Astrocyte (in vitro differentiated cells and primary cell): ENCODE data around the gene ARFGAP2. TPM values are rescaled to one million over a fixed set of nuclear protein-coding genes. Genes with fewer than 3 reads are reported as not detected.
"Not testable (repeated sequence)": the region's sequence is repeated elsewhere in the genome, so short reads cannot be mapped to it uniquely, and the experiment has no call there.

Source experiments
- DNase-seq: peaks from one replicate; pipeline ENCODE4 v3.0.0-alpha.2; 2010; ENCODE audit warnings: low read depth
- FAIRE-seq: peaks from 2 replicates; lab custom pipeline; 2011; peaks lifted over from hg19 to GRCh38; lab: Jason Lieb, UNC
- H2AFZ ChIP-seq: 2 replicates; pipeline ENCODE4 v1.6.0; 2012; ENCODE audit warnings: low read depth, low read length, inconsistent platforms
- H3K27ac ChIP-seq: 2 replicates; pipeline ENCODE4 v1.5.1; 2011; ENCODE audit warnings: low read depth, low read length, inconsistent platforms
- H3K27me3 ChIP-seq: 2 replicates; pipeline ENCODE4 v1.6.0; 2011; ENCODE audit warnings: low read length, inconsistent platforms; ENCODE audit not compliant: insufficient read depth
- H3K36me3 ChIP-seq: 2 replicates; pipeline ENCODE4 v1.5.1; 2011; ENCODE audit warnings: low read length, inconsistent platforms; ENCODE audit not compliant: insufficient read depth
- H3K4me1 ChIP-seq: 2 replicates; pipeline ENCODE4 v1.5.1; 2011; ENCODE audit warnings: low read length, inconsistent platforms; ENCODE audit not compliant: insufficient read depth
- H3K4me2 ChIP-seq: 2 replicates; pipeline ENCODE4 v1.6.0; 2012; ENCODE audit warnings: low read length, inconsistent platforms
- H3K4me3 ChIP-seq: 2 replicates; pipeline ENCODE4 v1.5.1; 2011; ENCODE audit warnings: low read depth, mild to moderate bottlenecking, low read length, inconsistent platforms; ENCODE audit not compliant: insufficient read depth
- H3K79me2 ChIP-seq: 2 replicates; pipeline ENCODE4 v1.6.0; 2012; ENCODE audit warnings: mild to moderate bottlenecking, low read length, inconsistent platforms; ENCODE audit not compliant: insufficient read depth
- H3K9ac ChIP-seq: 2 replicates; pipeline ENCODE4 v1.6.0; 2012; ENCODE audit warnings: mild to moderate bottlenecking, low read length, inconsistent platforms
- H3K9me3 ChIP-seq: 2 replicates; pipeline ENCODE4 v1.5.1; 2012; ENCODE audit warnings: low read depth, mild to moderate bottlenecking, low read length, inconsistent platforms; ENCODE audit not compliant: insufficient read depth
- H4K20me1 ChIP-seq: 2 replicates; pipeline ENCODE4 v1.6.0; 2012; ENCODE audit warnings: low read length, inconsistent platforms; ENCODE audit not compliant: insufficient read depth
- H3K27ac Mint-ChIP-seq: one replicate; pipeline ENCODE4 v1.8.0; 2021; ENCODE audit warnings: mild to moderate bottlenecking, mixed read lengths; ENCODE audit not compliant: unreplicated experiment
- H3K27me3 Mint-ChIP-seq: one replicate; pipeline ENCODE4 v1.8.0; 2021; ENCODE audit warnings: low read depth, mixed read lengths; ENCODE audit not compliant: unreplicated experiment
- H3K36me3 Mint-ChIP-seq: one replicate; pipeline ENCODE4 v1.8.0; 2021; ENCODE audit warnings: low read depth, mixed read lengths; ENCODE audit not compliant: unreplicated experiment
- H3K4me1 Mint-ChIP-seq: one replicate; pipeline ENCODE4 v1.8.0; 2021; ENCODE audit warnings: low read depth, mixed read lengths; ENCODE audit not compliant: unreplicated experiment
- H3K4me3 Mint-ChIP-seq: one replicate; pipeline ENCODE4 v1.8.0; 2021; ENCODE audit warnings: mild to moderate bottlenecking, moderate library complexity, mixed read lengths; ENCODE audit not compliant: unreplicated experiment
- H3K9me3 Mint-ChIP-seq: one replicate; pipeline ENCODE4 v1.8.0; 2021; ENCODE audit warnings: mild to moderate bottlenecking, mixed read lengths; ENCODE audit not compliant: unreplicated experiment
- CTCF ChIP-seq: IDR thresholded peaks from 2 replicates; pipeline ENCODE4 v1.5.1; 2011; ENCODE audit warnings: low read depth, mild to moderate bottlenecking, inconsistent platforms, low read length, moderate library complexity; ENCODE audit not compliant: insufficient read depth
- EZH2 ChIP-seq: IDR thresholded peaks from 2 replicates; pipeline ENCODE4 v1.6.1; 2012; ENCODE audit warnings: mild to moderate bottlenecking, low read length, inconsistent platforms; ENCODE audit not compliant: insufficient read depth
- total RNA-seq: library from RNA; stranded (reverse); gene quantifications from 2 replicates; pipeline ENCODE4 v1.2.1, GENCODE V29; 2021

Gene ARFGAP2
- total RNA-seq, 1 donor from 2014 or later: 51.0 TPM

GRCh38 chr11:47123094-47123493 lies 53.6 kb downstream of the ARFGAP2 start:
- no peaks in the 10 kb centered on the region for H3K36me3 ChIP-seq
- Mint-ChIP-seq H3K27me3 (no peaks in the 10 kb centered on the region), H3K9me3 (no peaks in the 10 kb centered on the region), H3K36me3 (peaks cover 2% of the 10 kb centered on the region), H3K4me1 (peaks cover 8% of the 10 kb centered on the region), H3K27ac (no peak overlapping the region), H3K4me3 (no peak overlapping the region)
- no peak overlapping the region for H3K9ac ChIP-seq
- no peaks in the 10 kb centered on the region for H3K4me1 ChIP-seq
- no peaks in the 10 kb centered on the region for H3K27me3 ChIP-seq
- no peak for TF ChIP-seq EZH2
- no peak for TF ChIP-seq CTCF
- no peak overlapping the region for H3K4me3 ChIP-seq
- H2AFZ ChIP-seq: no peak overlapping the region
- H3K4me2 ChIP-seq: no peak overlapping the region
- FAIRE-seq: no peak
- H3K27ac ChIP-seq: no peak overlapping the region
- no peak for DNase-seq
- H3K79me2 ChIP-seq: no peaks in the 10 kb centered on the region
- H3K9me3 ChIP-seq: no peaks in the 10 kb centered on the region
- H4K20me1 ChIP-seq: no peaks in the 10 kb centered on the region

GRCh38 chr11:47121731-47122130 lies 54.9 kb downstream of the ARFGAP2 start:
- Mint-ChIP-seq H3K36me3 (peaks cover 2% of the 10 kb centered on the region), H3K27ac (no peak overlapping the region), H3K27me3 (no peaks in the 10 kb centered on the region), H3K9me3 (no peaks in the 10 kb centered on the region), H3K4me1 (peaks cover 8% of the 10 kb centered on the region), H3K4me3 (no peak overlapping the region)
- Histone ChIP-seq H3K27me3 (no peaks in the 10 kb centered on the region), H3K4me1 (no peaks in the 10 kb centered on the region), H3K27ac (no peak overlapping the region), H3K4me2 (no peak overlapping the region), H3K79me2 (no peaks in the 10 kb centered on the region), H3K9me3 (no peaks in the 10 kb centered on the region), H3K36me3 (no peaks in the 10 kb centered on the region), H2AFZ (no peak overlapping the region), H3K4me3 (no peak overlapping the region), H3K9ac (no peak overlapping the region), H4K20me1 (no peaks in the 10 kb centered on the region)
- DNase-seq (no peak), FAIRE-seq (no peak)
- no peak for TF ChIP-seq EZH2
- no peak for TF ChIP-seq CTCF

GRCh38 chr11:47121056-47121455 lies 55.6 kb downstream of the ARFGAP2 start:
- Histone ChIP-seq H3K4me1 (no peaks in the 10 kb centered on the region), H3K79me2 (no peaks in the 10 kb centered on the region), H3K4me3 (no peak overlapping the region), H2AFZ (no peak overlapping the region), H3K27ac (no peak overlapping the region), H3K27me3 (no peaks in the 10 kb centered on the region), H3K36me3 (no peaks in the 10 kb centered on the region), H3K9me3 (no peaks in the 10 kb centered on the region), H4K20me1 (no peaks in the 10 kb centered on the region), H3K4me2 (no peak overlapping the region), H3K9ac (no peak overlapping the region)
- DNase-seq (no peak), FAIRE-seq (no peak)
- TF ChIP-seq EZH2 (no peak), CTCF (no peak)
- no peaks in the 10 kb centered on the region for H3K9me3 Mint-ChIP-seq
- peaks cover 2% of the 10 kb centered on the region for H3K36me3 Mint-ChIP-seq
- no peak overlapping the region for H3K4me3 Mint-ChIP-seq
- no peaks in the 10 kb centered on the region for H3K27me3 Mint-ChIP-seq
- peaks cover 8% of the 10 kb centered on the region for H3K4me1 Mint-ChIP-seq
- no peak overlapping the region for H3K27ac Mint-ChIP-seq

GRCh38 chr11:47118958-47119688 lies 57.6 kb downstream of the ARFGAP2 start:
- H3K79me2 ChIP-seq, H3K4me1 Mint-ChIP-seq, H3K27me3 ChIP-seq, H3K4me1 ChIP-seq, H3K9ac ChIP-seq, FAIRE-seq, H3K36me3 Mint-ChIP-seq, H3K36me3 ChIP-seq, H3K4me3 ChIP-seq, DNase-seq, H3K4me3 Mint-ChIP-seq, H3K9me3 ChIP-seq, H3K27me3 Mint-ChIP-seq, H3K27ac ChIP-seq, H2AFZ ChIP-seq, H3K9me3 Mint-ChIP-seq, H3K4me2 ChIP-seq, H4K20me1 ChIP-seq, H3K27ac Mint-ChIP-seq: not testable (repeated sequence)
